Measurements from ENCODE around the gene CFD.
"Not testable (repeated sequence)": the region's sequence is repeated elsewhere in the genome, so short reads cannot be mapped to it uniquely, and the experiment has no call there.

CFD gene

DNA sequence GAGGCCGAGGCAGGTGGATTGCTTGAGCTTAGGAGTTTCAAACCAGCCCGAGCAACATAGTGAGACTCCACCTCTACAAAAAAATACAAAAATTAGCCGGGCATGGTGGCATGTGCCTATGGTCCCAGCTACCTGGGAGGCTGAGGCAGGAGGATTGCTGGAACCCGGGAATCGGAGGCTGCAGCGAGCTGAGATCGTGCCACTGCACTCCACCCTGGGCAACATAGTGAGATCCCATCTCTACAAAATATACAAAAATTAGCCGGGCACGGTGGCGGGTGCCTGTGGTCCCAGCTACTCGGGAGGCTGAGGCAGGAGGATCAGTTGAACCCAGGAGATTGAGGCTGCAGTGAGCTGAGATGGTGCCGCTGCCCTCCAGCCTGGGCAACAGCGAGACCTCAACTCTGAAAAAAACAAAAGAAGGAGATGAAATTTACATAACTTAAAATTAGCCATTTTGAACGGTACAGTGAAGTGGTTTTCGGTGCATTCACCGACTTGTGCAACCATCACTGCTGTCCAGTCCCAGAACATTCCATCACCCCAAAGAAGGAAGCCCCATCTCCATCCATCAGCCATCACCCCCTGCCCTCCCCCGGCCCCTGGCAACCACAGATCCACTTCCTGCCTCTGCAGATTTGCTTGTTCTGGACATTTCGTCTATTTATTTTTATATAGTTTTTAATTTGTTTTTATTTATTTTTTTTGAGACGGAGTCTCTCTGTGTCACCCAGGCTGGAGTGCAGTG, 33.4 kb upstream of the CFD start:
- no peak for DNase-seq

DNA sequence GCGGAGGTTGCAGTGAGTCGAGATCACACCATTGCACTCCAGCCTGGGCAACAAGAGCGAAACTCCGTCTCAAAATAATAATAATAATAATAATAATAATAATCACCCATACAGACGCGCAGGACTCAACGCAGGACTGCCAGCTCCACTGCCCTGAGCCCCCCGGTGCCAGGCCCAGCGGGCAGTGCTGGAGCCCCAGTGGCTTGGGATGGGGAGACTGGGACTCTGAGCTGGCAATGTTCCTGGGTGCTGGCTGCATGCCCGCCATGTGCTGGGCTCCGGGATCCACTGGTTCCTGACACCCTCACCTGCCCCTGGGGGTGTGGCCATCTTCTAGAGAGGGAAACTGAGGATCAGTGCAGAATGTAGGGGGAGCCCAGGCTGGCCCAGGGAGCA, 32.2 kb upstream of the CFD start:
- no peak for DNase-seq

DNA sequence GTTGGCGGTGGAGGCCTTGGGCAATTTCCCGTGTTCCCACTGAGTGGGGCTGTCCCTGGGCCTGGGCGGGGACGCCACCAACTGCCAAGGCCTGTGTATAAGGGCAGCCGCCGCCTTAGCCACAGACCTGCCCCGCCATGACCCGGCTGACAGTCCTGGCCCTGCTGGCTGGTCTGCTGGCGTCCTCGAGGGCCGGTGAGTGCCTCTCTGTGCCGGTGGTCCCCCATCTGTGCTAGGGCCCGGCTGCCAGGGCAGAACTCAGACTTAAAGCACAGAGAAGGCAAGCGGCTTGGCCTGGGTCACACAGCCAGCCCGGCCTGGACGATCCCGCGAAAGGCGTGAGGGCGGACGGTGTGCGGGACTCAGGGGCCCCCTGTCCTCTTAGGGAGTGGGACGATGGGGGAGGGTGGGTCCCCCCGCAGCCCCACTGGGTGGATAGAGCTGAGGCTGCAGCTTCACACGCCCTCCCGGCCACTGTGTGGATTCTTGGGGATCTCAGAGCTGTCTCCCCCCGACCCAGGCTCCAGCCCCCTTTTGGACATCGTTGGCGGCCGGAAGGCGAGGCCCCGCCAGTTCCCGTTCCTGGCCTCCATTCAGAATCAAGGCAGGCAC, 31.6 kb upstream of the CFD start, which contains the start of gene AZU1:
TSS of gene AZU1 (plus strand) at position 128 of the 612 bp plus-strand sequence. CDS start at position 138, 10 bp downstream.
- DNase-seq, result no peak

DNA sequence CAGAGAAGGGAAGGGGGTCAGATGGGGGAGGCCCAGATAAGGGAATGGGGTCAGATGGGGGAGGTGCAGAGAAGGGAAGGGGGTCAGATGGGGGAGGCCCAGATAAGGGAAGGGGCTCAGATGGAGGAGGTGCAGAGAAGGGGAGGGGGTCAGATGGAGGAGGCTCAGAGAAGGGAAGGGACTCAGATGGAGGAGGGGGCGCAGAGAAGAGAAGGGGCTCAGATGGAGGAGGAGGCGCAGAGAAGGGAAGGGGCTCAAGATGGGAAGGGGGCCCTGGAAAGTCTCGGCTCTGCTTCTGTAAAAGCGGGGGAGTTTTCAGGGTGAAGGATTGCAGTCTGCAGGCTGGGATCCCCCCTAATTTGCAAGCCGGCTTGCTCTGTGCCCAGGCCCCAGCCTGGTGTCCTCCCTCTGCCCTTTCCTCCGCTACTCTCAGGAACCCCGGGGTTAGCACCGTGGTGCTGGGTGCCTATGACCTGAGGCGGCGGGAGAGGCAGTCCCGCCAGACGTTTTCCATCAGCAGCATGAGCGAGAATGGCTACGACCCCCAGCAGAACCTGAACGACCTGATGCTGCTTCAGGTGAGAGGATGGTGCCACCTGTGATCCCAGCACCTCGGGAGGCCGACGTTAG, 30.2 kb upstream of the CFD start:
- no peak for DNase-seq

DNA sequence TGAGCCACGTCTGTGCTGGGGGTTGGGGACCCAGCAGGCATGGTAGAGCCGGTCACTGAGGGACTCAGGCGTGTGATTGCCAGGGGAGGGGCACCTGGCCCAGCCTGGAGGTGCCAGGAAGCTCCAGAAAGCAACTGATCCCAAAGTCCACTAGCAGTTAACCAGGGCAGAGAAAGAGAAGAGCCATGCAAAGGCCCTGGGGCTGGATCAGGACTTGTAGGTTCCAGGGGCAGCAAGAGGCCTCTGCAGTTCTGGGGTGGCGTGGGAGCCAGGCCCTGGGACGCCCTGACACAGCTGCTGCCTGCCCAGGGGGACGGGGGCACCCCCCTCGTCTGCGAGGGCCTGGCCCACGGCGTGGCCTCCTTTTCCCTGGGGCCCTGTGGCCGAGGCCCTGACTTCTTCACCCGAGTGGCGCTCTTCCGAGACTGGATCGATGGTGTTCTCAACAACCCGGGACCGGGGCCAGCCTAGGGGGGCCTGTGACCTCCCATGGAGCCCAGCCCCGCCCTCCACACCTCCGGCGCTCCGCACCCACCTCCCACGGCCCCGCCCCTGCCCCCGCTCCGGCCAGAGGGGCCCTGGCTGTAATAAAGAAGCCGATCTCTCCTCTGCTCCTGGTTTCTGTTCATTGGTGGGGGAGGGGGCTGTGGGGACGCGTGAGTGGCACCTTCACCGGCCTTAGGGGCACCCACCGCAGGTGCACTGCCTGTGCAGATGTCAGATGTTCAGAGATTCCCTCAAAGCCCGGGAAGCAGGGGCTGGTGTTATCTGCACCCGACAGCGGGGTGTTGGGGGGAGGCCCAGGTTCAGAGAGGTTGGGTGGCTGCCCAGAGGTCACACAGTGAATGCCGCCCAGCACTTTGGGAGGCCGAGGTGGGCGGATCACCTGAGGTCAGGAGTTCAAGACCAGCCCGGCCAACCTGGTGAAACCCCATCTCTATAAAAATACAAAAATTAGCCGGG, 27.8 kb upstream of the CFD start:
- DNase-seq, result no peak

DNA sequence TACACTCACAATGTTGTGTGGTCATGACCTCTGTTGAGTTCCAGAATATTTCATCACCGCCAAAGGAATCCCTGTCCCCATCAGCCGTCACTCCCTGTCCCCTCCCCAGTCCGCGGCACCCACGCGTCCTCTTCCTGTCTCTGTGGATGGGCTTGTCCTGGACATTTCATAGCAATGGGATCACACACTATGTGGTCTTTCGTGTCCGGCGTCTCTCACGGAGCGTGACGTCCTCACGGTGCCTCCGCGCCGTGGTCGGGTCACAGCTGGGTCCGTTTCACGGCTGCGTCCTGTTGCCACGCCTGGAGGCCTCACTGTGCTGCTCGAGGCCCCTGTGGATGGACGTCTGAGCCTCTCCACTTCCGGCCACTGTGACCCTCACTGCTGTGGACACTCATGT, 25.2 kb upstream of the CFD start:
- DNase-seq, result no peak

DNA sequence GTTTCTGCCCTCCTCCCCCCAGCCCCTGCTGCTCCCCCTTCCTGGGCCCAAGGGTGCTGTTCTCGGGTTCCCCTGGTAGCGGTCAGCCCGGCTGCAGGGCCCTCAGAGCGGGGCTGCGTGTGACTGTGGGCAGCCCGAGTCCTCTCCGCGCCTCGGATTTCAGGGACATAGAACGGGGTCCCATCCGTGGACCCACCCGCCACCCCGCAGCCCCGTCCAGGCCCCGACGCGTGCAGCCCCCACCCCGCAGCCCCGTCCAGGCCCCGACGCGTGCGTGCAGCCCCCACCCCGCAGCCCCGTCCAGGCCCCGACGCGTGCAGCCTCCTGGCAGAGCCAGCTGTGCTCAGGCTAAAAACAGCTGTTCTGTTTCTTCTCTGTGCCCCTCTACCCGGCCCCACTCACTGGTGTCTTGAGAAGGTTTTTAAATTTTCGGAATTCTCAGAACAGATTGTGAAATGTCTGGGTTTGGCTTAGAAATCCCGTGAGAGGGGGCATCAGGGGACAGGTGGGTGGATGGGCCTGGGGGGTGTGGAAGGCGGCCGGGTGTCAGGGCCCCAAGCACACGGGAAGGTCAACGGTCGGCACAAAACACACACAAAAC, 24.2 kb upstream of the CFD start:
- no peak for DNase-seq

DNA sequence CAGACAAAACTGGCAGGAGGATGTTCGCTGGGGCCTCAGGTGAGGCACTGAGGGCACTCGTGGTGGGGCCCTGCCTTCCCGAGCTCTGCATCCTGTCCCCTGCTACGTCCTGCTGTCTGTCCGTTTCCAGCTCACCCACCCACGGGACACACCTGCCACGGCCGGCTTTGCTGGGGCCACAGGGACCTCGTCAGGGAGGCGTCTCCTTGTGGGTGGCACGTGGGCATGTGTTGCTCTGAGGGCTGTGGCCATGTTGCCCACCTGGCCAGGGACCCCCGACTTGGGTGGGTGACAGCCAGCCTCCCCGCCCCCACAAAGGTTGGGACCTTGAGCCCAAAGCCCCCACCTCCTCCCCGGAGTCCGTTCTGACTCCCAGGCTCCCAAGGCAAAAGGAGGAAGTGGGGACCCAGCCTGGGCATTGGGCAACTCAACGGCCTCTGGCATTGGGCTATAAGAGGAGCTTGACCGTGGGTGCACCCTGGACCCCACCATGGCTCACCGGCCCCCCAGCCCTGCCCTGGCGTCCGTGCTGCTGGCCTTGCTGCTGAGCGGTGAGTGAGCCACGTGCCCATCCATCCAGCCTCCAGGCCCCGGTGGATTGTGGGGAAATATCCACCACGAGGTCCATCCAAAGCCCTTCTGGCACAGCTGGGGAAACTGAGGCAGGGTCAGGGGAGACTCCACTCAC, 18.8 kb upstream of the CFD start, which contains the start of gene PRTN3:
TSS of gene PRTN3 (plus strand) at position 481 of the 688 bp plus-strand sequence. CDS start at position 491, 10 bp downstream.
- DNase-seq, result no peak

DNA sequence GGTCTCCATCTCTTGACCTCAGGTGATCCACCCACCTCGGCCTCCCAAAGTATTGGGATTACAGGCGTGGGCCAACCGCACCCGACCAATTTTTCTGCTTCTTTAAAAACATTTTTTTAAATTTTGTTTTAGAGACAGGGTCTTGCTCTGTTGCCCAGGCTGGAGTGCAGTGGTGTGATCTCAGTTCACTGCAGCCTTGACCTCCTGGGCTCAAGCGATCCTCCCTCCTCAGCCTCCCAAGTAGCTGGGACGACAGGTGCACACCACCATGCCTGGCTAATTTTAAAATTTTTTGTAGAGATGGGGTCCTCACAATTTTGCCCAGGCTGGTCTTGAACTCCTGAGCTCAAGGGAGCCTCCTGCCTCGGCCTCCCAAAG, 16.7 kb upstream of the CFD start:
- DNase-seq, result not testable (repeated sequence)

DNA sequence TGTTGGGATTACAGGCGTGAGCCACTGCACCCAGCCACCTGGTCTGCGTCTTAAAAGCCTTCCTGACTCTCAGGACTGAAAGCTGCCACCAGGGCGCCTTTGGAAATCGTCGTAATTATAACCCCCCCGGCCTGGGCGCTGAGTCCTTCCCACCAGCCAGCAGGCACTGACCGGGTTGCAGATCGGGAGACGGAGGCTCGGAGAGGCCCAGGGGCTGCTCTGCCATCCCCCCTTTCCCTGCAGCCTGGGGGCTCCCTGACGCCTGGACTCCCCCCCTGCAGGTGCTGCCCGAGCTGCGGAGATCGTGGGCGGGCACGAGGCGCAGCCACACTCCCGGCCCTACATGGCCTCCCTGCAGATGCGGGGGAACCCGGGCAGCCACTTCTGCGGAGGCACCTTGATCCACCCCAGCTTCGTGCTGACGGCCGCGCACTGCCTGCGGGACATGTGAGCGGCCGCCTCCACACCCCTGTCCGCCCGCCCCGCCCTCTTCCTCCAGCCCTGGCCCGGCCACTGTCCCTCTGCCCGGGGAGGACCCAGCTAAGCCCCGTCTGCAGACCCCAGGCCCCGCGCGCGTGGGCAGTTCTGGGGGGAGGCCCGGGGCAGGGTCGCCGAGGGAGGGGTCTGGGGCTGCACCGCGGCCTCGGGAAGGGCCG, 16.2 kb upstream of the CFD start:
- no peak for DNase-seq

DNA sequence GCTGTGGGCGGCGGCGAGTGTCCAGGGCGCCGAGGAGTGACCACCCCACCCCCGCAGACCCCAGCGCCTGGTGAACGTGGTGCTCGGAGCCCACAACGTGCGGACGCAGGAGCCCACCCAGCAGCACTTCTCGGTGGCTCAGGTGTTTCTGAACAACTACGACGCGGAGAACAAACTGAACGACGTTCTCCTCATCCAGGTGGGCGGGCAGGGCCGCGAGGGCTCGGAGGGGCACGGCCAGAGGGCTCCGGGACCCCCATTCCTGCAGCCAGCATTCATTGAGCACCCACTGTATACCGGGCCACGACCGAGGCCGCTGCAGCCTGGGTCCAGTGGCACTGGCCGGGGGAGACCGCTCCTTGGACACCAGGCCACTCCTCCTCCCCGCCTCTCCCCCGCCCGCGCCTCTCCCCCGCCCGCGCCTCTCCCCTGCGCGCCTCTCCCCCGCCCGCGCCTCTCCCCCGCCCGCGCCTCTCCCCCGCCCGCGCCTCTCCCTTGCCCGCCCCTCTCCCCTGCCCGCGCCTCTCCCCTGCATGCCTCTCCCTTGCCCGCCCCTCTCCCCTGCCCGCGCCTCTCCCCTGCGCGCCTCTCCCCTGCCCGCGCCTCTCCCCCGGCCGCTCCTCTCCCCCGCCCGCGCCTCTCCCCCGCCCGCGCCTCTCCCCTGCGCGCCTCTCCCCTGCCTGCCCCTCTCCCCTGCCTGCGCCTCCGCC, 15.5 kb upstream of the CFD start:
- DNase-seq, result no peak

DNA sequence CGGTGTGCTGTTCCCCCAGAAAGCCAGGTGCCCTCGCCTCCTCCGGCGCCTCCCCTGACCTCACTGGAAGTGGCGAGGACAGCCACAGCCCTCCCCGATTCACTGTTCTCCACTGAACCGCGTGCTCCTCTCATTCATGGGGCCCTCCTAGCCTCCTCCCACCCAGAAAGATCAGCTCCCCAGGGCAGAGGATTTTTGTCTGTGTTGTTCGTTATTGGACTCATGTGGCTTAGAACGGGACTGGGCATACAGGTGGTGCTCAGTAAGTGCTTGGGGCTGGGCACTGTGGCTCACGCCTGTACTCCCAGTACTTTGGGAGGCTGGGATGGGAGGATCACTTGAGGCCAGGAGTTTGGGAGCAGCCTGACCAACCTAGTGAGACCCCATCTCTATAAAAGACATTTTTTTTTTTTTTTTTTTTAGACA, 14.9 kb upstream of the CFD start:
- no peak for DNase-seq

DNA sequence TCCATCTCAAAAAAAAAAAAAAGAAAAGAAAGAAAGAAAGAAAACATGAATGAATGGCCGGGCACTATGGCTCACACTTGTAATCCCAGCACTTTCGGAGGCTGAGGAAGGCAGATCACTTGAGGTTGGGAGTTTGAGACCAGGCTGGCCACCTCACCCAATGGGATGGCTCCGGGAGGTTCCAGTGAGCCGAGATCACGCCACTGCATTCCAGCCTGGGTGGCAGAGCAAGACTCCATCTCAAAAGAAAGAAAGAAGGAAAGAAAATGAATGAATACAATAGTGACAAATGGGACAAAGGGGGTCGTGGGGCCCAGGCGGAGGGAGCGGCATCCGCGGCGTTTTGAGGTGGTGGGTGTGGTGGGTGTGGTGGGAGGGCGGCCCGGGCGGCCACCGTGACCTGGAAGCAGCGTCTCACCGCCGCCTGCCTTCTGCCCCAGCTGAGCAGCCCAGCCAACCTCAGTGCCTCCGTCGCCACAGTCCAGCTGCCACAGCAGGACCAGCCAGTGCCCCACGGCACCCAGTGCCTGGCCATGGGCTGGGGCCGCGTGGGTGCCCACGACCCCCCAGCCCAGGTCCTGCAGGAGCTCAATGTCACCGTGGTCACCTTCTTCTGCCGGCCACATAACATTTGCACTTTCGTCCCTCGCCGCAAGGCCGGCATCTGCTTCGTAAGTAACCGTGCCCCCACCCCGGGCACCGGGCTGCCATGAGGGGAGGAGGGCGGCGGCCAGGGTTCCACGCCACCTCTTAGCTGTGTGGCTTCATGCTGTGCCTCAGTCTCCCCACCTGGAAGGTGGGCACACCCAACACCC, 13.6 kb upstream of the CFD start:
- DNase-seq, result no peak

DNA sequence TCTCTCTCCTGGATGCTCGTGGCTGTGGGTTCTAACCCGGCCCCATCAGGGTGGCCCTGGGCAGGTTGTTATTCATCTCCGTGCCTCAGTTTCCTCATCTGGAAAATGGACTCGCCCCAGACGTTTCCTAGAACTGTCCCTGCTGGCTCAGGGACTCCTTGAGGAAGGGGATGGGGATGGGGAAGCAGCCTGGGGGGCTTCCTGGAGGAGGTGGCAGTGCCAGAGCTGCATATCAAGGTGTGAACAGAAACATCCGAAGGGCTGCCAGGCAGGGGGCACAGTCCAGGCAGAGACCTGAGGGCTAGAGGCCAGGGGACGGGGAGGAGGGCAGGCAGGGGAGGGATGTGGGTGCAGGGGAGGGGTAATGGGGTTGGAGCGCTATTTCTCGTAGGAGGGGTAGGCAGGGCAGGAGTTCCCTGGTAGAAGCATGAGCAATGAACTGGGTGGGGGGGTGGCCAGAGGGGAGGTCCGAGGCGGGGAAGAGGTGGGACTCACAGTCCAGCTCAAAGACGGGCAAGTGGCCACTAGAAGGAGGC, 11.0 kb upstream of the CFD start:
- no peak for DNase-seq

DNA sequence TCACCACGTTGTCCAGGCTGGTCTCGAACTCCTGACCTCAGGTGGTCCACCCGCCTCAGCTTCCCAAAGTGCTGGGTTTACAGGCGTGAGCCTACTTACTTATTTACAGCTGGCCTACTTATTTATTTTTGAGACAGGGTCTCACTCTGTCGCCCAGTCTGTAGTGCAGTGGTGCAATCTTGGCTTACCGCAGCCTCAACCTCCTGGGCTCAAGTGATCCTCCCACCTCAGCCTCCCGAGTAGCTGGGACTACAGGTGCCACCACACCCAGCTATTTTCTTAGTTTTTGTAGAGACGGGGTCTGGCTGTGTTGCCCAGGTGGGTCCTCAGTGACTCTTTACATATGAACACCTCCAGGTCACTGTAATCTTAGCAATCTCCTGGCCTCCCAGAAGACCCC, 10.3 kb upstream of the CFD start:
- DNase-seq, result not testable (repeated sequence)

DNA sequence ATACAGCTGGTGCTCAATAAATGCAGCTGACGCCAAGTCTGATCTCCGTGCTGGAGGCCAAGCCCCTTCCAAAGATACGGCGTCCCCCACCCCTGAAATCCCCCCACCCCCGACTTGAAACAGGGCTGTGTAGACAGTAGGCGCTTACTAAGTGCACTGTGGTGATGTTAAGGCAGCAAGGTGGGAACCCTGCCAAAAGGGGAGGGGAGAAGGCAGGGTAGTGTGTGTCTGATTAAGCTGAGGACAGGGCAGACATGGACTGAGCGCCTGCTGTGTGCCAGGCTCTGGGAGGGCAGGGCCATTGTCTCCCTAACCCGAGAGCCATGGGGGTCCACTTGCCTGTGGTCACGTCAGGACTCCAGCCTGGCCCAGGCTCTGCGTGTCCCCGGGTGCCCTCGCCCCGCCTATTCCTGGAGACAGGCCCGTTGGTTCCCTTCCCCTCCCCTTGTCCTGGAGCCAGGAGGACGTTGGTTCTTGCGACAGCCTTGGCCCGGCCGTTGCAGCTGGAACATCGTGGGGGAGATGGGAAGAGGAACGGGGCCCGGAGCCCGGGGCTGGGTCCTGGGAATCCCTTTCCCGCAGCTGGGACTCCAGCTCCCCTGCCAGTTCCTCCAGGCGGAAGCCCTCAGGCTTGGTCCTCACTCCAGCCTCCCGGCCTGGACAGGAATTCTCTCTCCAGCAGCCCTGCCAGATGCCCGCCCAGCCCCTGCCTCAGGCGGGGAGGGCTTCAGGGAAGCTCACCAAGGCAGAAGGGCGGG, 9.1 kb upstream of the CFD start:
- DNase-seq, result no peak

DNA sequence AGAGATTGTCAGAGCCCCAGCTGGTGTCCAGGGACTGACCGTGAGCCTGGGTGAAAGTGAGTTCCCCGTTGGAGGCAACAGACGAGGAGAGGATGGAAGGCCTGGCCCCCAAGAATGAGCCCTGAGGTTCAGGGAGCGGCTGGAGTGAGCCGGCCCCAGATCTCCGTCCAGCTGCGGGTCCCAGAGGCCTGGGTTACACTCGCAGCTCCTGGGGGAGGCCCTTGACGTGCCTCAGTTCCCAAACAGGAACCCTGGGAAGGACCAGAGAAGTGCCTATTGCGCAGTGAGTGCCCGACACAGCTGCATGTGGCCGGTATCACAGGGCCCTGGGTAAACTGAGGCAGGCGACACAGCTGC, 8.5 kb upstream of the CFD start:
- DNase-seq, result no peak

DNA sequence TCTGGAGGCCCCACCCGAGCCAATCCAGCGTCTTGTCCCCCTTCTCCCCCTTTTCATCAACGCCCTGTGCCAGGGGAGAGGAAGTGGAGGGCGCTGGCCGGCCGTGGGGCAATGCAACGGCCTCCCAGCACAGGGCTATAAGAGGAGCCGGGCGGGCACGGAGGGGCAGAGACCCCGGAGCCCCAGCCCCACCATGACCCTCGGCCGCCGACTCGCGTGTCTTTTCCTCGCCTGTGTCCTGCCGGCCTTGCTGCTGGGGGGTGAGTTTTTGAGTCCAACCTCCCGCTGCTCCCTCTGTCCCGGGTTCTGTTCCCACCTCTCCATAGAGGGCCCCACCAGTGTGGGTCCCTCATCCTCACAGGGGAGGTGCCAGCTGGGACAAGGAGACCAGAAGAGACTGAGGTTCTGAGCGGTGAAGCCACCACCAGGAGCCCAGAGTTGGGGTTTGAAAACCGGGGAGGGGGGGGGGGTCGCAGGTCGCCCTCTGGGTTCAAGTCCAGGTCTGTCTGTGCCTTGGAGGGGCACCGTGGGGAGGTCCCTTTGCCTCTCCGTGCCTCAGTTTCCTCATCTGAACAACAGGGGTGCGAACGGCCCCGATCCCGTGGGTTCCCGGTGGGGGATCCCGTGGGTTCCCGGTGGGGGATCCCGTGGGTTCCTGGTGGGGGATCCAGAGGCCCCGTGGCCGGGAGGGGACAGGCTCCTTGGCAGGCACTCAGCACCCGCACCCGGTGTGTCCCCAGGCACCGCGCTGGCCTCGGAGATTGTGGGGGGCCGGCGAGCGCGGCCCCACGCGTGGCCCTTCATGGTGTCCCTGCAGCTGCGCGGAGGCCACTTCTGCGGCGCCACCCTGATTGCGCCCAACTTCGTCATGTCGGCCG, 7.1 kb upstream of the CFD start, which contains the start of gene ELANE:
TSS of gene ELANE (plus strand) at position 168 of the 878 bp plus-strand sequence. CDS start at position 194, 26 bp downstream.
- no peak for DNase-seq

Measured in NCI-H187 treated with DMSO at 0.1 percent for 48 hours (cell line).